ENCODE results near the gene COX7A2L.

The COX7A2L gene

GRCh38 chr2:42315844-42316470 is 45.1 kb downstream of the COX7A2L start:
- no peak for TF ChIP-seq CTCF (IDR thresholded peaks at IDR 0.05; ENCODE audit: extremely low read depth, insufficient read depth, missing control alignments)
- DNase-seq (ENCODE audit: low spot score): no peak
- in situ Hi-C loops (cut with MboI; ENCODE audit: low pct_unique_long_range_greater_than_20kb, low sequenced_read_pairs, unreplicated experiment): no loop called here

- in situ Hi-C loops (cut with MboI; ENCODE audit: low pct_unique_long_range_greater_than_20kb, low sequenced_read_pairs, unreplicated experiment): no loop called here
- no peak for DNase-seq (ENCODE audit: low spot score)
- no peak for TF ChIP-seq CTCF (IDR thresholded peaks at IDR 0.05; ENCODE audit: extremely low read depth, insufficient read depth, missing control alignments)
Measured at GRCh38 chr2:42314892-42315468, 46.0 kb downstream of the COX7A2L start.

- no peak for TF ChIP-seq CTCF (IDR thresholded peaks at IDR 0.05; ENCODE audit: extremely low read depth, insufficient read depth, missing control alignments)
- in situ Hi-C loops (cut with MboI; ENCODE audit: low pct_unique_long_range_greater_than_20kb, low sequenced_read_pairs, unreplicated experiment): no loop called here
- DNase-seq (ENCODE audit: low spot score): no peak
Measured at GRCh38 chr2:42312106-42312505, 48.9 kb downstream of the COX7A2L start.

GRCh38 chr2:42310007-42310515 is 51.0 kb downstream of the COX7A2L start:
- no peak for TF ChIP-seq CTCF (IDR thresholded peaks at IDR 0.05; ENCODE audit: extremely low read depth, insufficient read depth, missing control alignments)
- in situ Hi-C loops (cut with MboI; ENCODE audit: low pct_unique_long_range_greater_than_20kb, low sequenced_read_pairs, unreplicated experiment): no loop called here
- DNase-seq (ENCODE audit: low spot score): no peak

GRCh38 chr2:42309366-42309765 is 51.7 kb downstream of the COX7A2L start:
- DNase-seq (ENCODE audit: low spot score): no peak
- TF ChIP-seq CTCF (IDR thresholded peaks at IDR 0.05; ENCODE audit: extremely low read depth, insufficient read depth, missing control alignments): no peak
- in situ Hi-C loops (cut with MboI; ENCODE audit: low pct_unique_long_range_greater_than_20kb, low sequenced_read_pairs, unreplicated experiment): no loop called here

- TF ChIP-seq CTCF (IDR thresholded peaks at IDR 0.05; ENCODE audit: extremely low read depth, insufficient read depth, missing control alignments): no peak
- in situ Hi-C loops (cut with MboI; ENCODE audit: low pct_unique_long_range_greater_than_20kb, low sequenced_read_pairs, unreplicated experiment): no loop called here
- DNase-seq (ENCODE audit: low spot score): no peak
Measured at GRCh38 chr2:42307180-42307579, 53.8 kb downstream of the COX7A2L start.
